Activated CD8-positive, alpha-beta memory T cell treated with anti-CD3 and anti-CD28 coated beads for 4 hours (primary cell): Measurements from ENCODE around the gene BSN.
A peak's percentile ranks its signal among the peaks of the same experiment; 100 is the strongest.
"Not testable (repeated sequence)": the region's sequence is repeated elsewhere in the genome, so short reads cannot be mapped to it uniquely, and the experiment has no call there.

Source experiments
- DNase-seq, 2 donors: peaks; one replicate each; pipeline ENCODE4 v3.0.0-alpha.2; 2020; ENCODE audit warnings: low read depth in 2 of 2

The BSN gene

DNA sequence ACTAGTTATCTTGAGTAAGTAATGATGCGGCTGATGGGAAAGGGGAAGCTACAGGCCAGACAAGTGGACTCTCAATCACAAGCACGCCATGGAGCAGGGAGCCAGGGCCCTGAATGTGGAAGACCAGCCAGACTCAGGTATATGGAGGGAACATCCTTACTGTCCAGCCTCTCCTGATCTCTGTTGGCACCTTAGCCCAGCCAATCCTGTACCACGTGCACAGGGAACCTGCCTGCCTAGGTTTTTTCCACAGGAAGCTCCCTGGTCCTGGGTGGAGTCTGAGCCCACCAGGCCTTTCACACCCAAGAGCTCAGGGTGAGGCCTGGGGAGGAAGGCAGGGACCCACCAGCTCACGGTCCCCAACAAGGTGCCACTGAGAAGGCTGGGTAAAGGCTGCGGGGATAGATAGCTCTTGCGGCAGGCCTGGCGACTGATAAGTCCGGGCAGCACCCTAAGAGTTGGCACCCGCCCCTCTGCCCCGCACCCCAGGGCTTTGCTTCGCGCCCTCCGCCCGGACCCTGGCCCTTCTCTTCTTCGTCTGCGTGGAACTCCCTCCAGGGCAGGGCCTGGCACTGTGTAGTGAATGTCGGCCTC, 118.9 kb downstream of the BSN start:
- DNase-seq, result no peak

DNA sequence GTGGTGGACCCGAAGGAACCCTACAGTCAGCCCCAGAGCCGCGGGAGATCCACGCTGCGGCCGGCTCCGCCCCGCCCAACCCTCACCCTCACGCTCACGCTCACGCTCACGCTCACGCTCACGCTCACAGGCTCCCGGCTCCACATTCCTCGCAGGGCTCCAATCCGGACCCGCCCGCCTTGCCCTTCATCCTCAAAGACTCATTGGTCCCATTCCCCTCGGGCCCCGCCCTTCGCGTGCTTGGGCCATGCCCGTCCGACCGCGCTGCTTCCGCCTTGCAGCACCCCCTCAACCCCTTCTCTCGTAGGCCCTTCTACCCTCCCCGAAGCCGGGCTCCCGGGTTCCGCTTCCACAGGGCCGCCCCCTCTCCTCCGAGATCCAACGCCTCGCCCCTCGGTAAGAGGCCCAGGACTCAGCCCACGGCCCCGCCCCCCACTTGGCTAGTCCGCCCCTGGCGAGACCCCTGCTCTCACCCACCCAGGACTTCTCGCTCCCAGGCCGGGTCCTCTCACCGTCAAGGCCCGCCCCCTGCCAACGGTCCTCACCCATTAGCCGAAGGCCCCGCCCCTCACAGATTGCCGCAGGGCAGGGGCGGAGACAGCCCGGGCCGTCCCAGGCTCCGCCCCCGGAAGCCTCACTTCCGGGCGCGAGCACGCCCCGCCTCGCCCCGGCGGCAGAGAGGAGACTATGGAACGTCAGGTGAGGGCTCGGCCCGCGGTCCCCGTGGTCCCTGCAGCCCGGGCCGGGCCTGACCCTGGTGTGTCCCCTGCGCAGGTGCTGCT, 119.6 kb downstream of the BSN start, which contains the start of gene APEH:
Gene APEH (plus strand): TSS at position 637 of the 782 bp plus-strand sequence. CDS start 51 bp downstream, at position 688.
- DNase-seq, result peak; percentile 94 to 96

DNA sequence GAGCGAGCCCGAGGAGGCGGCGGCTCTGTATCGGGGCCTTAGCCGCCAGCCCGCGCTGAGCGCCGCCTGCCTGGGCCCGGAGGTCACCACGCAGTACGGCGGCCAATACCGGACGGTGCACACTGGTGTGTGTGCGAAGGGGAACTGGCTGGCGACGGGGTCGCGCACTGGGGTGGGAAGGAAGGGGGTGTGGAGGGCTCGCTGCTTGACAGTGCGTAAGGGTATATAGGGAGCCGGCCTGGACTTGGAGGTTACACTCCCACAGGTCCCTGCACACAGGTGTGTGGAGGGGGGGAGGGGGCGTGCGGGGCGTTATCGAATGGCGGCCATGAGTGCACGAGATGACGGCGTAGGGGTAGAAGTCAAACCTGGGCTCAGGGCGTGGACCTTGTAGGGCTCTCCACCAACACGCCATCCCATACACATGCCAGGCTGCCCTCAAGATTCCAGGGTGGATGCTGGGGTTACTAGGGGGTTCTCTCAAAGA, 120.3 kb downstream of the BSN start:
- DNase-seq, result no peak

DNA sequence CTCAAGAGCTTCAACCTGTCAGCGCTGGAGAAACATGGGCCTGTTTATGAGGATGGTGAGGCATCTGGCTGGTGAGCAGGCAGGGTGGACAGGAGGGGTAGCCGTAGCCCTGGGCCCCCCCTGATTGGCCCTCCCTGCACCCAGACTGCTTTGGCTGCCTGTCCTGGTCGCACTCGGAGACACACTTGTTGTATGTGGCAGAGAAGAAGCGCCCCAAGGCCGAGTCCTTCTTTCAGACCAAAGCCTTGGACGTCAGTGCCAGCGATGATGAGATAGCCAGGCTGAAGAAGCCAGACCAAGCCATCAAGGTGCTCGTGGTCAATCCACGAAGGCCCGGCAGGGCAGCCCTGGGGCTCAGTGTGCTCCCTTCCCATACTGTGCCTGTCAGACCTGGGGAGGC, 121.6 kb downstream of the BSN start:
- DNase-seq, result no peak

DNA sequence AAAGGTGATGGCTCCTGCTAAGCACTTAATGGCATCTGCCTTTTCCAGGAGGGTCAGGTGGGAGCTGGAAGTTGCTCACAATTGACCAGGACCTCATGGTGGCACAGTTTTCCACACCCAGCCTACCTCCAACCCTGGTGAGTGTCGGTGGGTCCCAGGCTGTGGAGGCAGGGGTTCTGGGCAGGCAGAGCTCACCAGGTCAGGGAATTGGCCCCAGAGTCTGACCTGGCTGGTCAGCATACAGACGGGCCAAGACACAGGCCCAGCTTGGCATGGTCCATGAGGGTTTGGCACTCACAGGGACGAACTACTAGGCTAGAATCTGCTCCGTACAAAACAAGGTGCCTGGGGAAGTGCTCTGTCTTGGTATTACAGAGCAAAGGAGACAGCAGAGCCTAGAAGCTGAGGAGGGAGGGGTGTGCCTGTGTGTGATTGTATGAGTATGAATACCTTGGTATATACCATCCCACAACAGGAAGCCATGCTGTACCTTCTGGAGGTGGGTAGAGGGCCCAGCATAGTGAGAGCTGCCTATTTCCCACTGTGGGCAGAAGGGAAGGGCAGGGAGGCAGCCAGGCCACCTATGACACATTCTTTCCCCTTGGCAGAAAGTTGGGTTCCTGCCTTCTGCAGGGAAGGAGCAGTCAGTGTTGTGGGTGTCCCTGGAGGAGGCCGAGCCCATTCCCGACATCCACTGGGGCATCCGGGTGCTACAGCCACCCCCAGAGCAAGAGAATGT, 126.4 kb downstream of the BSN start:
- no peak for DNase-seq

DNA sequence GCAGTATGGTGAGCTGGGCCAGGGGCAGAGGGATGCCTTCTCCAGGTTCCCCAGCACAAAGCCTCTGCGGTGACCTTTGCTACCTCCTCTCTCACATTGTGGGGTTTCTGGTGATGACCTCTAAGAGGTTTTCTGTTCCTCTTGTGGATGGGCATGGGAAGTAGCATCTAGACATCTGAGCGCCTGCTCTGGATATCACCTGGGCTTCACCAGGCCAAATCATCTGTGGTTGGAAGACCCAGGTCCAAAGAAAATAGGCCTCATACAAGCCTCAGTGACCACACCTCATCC, 126.9 kb downstream of the BSN start:
- DNase-seq, result no peak

DNA sequence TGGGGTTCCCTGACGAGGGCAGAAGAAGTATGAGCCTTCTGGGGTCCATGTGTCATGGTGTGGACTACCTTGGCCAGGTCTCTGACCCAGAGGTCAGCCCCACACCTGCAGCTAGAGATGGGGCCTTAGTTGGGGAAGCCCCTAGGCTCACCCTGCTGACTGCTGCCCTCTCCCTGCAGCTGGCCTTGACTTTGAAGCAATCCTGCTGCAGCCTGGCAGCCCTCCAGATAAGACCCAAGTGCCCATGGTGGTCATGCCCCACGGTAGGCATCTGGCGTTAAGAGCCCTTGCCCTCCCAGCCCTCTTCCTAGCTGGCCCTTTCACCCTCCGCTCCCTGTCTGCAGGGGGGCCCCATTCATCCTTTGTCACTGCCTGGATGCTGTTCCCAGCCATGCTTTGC, 127.3 kb downstream of the BSN start:
- DNase-seq, result no peak

DNA sequence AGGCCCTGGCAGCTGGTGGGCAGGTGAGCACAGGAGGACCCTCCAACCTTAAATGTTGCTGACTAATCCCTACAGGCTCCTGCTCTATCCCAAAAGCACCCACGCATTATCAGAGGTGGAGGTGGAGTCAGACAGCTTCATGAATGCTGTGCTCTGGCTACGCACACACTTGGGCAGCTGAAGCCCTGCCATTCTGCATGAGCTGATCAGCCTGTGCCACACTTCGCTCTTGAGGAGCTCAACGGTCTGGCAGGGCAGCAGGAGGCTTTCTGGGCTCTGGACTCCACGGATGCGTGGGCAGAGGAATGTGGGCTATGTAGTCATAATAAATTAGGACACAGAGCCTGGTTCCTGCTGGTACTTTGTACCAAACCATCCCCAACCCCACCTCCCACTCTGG, 128.9 kb downstream of the BSN start:
- no peak for DNase-seq

DNA sequence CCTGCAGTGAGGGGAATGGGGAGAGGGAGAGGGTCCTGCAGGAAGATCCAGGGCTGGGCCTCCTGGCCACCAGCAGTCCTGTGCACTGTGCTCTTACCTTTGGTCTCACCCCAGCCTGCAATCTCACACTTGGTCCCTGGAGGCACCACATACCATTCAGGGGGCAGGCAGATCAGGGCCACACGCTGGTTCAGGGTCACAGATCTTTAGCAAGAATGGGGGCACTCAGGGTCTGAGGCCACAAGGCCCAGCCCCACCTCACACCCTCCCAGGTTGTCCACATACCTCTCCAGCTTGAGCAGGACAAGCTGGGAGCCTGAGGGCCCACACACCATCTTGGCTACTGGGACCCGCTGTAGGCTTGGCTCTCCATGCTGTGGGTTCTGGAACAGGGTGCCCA, 130.2 kb downstream of the BSN start:
- DNase-seq, result not testable (repeated sequence)

DNA sequence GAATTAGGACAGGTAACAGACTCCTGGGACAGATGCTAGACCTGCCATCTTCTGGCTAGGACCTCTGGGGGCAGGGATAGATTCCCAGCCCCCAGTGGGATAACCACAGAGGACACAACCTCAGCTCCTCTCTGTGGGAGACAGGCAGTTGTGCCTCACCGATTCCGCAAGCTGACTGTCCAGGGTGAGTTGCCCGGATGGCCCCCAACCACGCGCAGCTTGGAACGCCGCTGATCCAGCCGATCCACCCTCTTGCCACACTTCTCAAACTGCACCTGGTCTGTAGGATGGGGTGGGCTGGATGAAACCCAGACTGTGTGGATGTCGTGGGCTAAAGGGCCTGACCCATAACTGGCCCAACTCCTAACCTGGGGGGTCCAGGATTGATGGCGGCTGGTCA, 130.8 kb downstream of the BSN start:
- not testable (repeated sequence) for DNase-seq

DNA sequence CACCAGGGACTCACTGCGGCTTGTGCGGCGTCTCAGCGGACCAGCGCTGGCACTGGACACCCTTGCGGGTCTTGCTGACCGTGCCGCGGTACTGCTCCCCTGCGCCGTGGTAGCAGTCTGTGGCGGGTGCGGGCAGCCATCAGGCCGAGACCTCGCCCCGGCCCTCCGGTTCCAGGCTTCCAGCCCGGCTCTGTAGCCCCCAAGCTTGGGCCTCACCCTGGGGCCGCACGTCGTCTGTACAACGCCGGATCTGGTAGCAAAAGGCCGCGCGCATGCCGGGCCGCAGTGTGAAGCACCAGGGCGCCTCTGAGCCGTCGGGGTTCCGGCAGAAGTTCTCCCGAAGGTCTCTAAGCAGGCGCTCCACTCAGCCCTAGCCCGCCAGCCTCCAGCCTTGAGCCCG, 131.6 kb downstream of the BSN start:
- not testable (repeated sequence) for DNase-seq

DNA sequence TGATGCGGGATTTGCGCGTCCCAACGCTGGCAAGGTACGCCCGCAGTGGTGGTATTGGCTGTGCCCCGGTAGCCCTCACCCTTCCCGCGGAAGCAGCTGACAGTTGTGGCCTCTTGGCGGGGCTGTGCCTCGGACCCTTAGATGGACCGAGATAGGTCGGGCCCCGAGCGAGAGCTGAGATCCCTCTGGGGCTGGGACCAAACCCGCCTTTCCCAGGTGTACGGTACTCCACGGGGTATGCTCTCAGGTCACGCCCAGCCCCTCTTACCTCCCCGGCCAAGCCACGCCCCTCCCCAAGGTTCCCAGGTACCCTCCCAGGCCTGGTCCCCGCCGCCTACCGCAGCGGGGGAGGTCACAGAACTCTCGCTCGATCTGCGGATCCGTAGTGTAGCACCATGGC, 132.1 kb downstream of the BSN start:
- DNase-seq, result not testable (repeated sequence)

DNA sequence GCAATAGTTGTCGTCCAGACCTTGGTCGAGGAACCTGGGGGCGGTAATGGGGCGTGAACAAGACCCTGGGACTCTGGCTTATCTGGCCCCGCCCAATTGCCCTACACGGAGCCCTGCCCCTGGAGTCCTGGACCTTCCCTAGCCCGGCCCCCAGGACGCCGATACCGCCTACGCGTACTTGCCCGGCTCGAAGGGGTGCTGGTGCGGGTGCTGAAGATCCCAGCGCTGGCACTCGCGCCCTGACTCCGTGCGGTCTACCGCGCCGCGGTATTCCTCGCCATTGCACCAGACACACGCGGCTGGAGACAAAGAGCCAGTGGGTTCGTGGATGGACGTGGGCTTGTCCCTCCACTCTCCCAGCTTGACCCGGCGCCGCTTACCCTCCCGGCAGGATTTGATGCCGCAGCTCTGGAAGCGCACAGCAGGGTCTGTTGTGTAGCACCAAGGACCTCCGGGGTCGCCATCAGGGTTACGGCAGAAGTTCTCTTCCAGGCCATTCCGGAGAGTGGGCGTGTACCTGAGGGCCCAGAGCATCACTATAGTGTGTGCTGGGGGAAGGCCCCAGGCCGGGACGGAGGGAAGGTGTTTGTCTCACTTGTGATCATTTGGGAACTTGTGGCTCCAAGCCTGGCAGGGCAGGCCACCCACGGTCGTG, 132.6 kb downstream of the BSN start:
- DNase-seq, result not testable (repeated sequence)

DNA sequence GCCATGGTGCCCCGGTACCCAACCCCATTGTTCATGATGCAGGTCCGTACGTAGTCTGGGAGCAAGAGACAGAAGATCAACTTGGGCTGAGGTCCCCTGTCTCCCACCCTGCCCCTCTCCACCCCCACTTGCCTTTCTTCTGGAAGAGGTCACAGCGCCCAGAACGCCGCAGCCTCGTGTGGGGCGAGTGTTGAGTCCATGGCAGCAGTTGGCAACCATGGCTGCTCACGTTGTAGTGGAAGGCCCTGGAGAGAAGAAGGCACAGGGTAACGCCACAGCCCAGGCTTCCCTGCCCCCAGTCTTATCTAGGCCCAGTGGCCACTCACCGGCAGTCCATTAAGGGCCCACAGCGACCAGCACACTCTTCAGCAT, 133.1 kb downstream of the BSN start:
- not testable (repeated sequence) for DNase-seq

DNA sequence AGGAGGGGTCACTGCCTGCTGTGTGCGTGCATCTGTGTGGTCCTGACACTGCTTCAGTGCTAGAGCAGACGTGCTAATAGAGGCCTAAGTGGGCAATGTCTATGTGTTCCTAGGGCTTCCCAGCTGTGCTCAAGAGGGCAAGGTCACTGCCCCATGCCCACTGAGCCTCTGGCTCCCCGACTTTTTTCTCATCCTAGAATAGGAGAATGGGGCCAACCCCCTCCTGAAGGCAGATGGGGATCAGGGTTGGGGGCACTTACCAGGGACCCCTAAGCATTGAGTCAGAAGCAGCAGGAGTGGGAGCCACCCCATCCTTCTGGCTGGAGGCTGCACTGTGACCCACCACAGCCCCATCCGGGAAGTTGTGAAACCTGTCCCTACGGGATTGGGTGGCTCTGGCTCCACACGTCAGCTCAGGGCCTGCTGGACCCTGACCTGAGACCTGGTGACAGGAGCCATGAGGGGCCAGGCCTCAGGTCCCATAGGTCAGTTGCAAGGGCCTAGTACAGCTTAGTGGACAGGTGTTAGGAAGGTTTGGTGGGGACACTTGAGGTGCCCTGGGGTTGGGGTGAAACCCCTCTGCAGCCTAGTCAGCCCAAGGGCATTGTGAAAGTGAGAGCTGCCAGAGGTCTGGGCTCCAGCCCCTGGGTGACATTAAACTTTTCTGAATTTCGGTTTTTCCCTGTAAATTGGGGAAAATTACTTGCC, 134.2 kb downstream of the BSN start:
- DNase-seq, result not testable (repeated sequence)

DNA sequence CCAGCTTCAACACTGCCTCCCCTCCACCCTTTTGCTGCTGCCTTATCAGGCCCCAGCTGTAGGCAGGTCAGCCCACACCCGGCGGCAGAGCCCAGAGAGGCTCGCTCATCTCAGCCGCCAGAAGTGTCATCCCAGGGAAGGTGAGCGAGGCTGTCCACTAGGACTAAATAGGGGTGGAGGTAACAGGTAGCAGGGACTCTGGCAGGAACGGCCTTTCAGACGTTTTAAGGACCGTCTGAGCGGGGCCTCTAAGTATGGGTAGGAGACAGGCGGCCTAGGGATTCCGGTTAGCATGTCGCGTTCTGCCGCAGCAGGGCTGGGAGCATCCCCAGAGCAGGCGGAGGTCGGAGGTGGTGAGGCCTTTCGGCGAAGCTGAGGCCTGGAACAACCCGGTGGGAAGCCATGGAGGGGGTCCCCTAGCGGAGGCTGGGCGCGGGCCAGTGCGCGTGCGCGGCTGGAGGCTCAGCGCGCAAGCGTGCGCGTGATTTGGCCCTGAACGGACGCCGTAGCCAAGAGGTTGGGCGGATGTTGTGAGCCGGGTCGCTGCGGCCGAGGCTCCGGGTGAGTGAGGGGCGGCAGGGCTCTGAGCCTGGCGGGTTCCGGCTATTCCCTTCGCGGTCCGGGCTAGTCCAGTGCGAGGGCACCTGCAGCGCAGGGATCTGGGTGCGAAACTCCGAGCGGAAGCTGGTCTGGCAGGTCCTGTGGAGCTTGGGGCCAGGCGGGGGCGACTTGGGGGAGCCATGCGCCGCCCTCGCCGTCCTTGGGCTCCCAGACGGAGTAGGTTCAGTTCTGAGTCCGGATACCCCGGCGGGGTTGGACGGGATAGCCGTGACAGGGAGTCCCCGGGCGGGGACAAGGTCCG, 135.0 kb downstream of the BSN start, which contains the start of the genes MST1 and RNF123:
Gene MST1 (minus strand): TSS at position 429 of the 862 bp plus-strand sequence. CDS start 783 bp downstream, outside the sequence.
Gene RNF123 (plus strand): TSS at position 512 of the 862 bp plus-strand sequence. CDS start 1,609 bp downstream, outside the sequence.
- peak; percentile 80 to 85 for DNase-seq

DNA sequence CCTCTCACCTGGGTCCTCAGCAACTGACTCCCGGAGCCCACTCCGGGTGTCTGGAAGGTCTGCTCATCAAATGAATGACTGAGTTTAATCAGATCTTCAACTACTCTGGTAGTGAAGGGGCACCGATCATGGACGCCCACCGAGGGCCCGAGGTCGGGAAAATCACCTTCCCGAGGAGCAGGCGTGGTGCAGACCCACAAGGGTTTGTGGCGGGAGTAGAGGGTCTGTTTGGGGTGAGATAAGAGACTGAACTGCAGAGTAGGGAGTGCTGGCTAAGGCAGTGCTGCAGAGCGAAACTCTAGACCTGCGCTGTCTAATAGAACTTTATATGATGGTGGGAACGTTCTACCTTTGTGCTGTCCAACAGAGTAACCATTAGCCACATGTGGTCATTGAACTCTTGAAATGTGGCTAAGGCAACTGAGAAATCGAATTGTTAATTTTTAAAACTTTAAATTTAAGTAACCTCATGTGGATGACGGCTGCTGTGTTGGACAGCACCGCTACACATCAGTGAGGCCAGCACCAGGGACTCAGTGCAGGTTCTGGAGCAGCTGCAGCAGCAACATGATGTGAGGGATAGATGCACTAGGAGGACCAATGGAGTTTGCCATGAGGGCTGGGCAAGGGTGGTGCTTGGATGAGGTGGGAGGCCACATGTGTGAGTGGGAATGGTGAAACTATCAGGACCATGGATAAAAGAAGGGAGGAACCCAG, 135.8 kb downstream of the BSN start:
- DNase-seq, result not testable (repeated sequence)

DNA sequence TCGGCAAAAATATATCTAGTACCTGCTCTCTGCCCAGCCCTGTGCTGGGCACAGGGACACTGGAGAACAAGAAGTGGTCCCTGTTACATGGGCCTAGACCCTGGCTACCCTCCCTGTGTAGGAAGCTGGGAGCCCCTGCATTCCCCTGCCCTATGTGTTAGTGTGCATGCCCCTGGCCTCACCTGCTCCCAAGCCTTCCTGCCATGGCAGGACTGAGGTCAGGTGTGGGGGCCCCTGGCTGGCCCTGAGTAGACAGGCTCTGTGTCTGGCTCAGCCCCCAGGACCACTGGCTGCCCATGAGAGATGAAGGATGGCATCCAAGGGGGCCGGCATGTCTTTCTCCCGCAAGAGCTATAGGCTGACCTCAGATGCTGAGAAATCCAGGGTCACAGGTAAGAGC, 136.6 kb downstream of the BSN start:
- not testable (repeated sequence) for DNase-seq

DNA sequence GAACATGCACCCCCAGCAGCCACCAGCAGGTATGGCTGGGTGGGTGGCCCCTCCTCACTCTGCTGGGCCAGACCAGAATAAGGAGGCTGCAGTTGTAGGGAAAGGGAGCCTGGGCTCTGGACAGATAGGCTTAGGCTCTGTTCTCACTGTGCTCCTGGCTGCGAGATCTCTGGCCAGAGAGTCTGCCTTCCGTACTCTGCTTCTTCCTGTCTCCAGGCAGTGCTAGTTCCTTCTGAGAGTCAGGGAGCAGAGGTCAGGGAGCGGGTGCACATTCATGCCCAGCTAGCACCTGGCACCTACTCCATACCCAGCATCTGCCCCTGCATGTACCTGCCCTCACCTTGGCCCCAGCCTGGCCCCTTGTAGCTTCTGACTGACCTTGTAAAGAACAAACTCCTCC, 137.2 kb downstream of the BSN start:
- DNase-seq, result not testable (repeated sequence)
